Duodenal mucosa (tissue), 2 donors: Measurements from ENCODE around the gene CHST8.
"Not testable (repeated sequence)": the region's sequence is repeated elsewhere in the genome, so short reads cannot be mapped to it uniquely, and the experiment has no call there.

Source experiments
- H3K27ac ChIP-seq: one replicate; pipeline ENCODE4 v1.7.0; 2013; ENCODE audit warnings: low read depth, low read length
- H3K27me3 ChIP-seq, 2 donors: one replicate each; pipeline ENCODE4 v1.7.0; 2013; ENCODE audit warnings: low read length in 2 of 2, control low read depth in 1 of 2; ENCODE audit not compliant: insufficient read depth in 2 of 2, control insufficient read depth in 1 of 2
- H3K36me3 ChIP-seq, 2 donors: one replicate each; pipeline ENCODE4 v1.7.0; 2013; ENCODE audit warnings: low read length in 2 of 2, control low read depth in 1 of 2; ENCODE audit not compliant: insufficient read depth in 2 of 2, control insufficient read depth in 1 of 2
- H3K4me1 ChIP-seq, 2 donors: one replicate each; pipeline ENCODE4 v1.7.0; 2013; ENCODE audit warnings: low read length in 2 of 2, control low read depth in 1 of 2; ENCODE audit not compliant: insufficient read depth in 2 of 2, control insufficient read depth in 1 of 2
- H3K4me3 ChIP-seq, 2 donors: one replicate each; pipeline ENCODE4 v1.7.0; 2013; ENCODE audit warnings: low read length in 2 of 2, low read depth in 1 of 2
- H3K9ac ChIP-seq, 2 donors: one replicate each; pipeline ENCODE4 v1.7.0; 2013; ENCODE audit warnings: low read length in 2 of 2, low read depth in 1 of 2
- H3K9me3 ChIP-seq, 2 donors: one replicate each; pipeline ENCODE4 v1.7.0; 2013; ENCODE audit warnings: low read length in 2 of 2, control low read depth in 1 of 2; ENCODE audit not compliant: control insufficient read depth in 1 of 2

CHST8 gene

GRCh38 chr19:33660410-33661124 is 38.8 kb downstream of the CHST8 start:
- Histone ChIP-seq H3K27ac (no peak overlapping the region), H3K4me3 (no peak overlapping the region), H3K9me3 (no peaks in the 10 kb centered on the region), H3K9ac (no peak overlapping the region), H3K4me1 (no peaks in the 10 kb centered on the region), H3K36me3 (no peaks in the 10 kb centered on the region), H3K27me3 (peaks cover 0 to 3% of the 10 kb centered on the region in 2 donors)

- H3K9me3 ChIP-seq = no peaks in the 10 kb centered on the region
Observed at GRCh38 chr19:33661336-33661735, 39.6 kb downstream of the CHST8 start.

GRCh38 chr19:33662391-33663092 is 40.8 kb downstream of the CHST8 start:
- Histone ChIP-seq H3K27ac (no peak overlapping the region), H3K27me3 (peaks cover 0 to 3% of the 10 kb centered on the region in 2 donors), H3K4me1 (no peaks in the 10 kb centered on the region)

More at GRCh38 chr19:33661336-33661735, 39.6 kb downstream of the CHST8 start:
- Histone ChIP-seq H3K4me3 (no peak overlapping the region), H3K4me1 (no peaks in the 10 kb centered on the region), H3K27me3 (peaks cover 0 to 3% of the 10 kb centered on the region in 2 donors), H3K36me3 (no peaks in the 10 kb centered on the region), H3K27ac (no peak overlapping the region), H3K9ac (no peak overlapping the region)

GRCh38 chr19:33663316-33663715 is 41.6 kb downstream of the CHST8 start:
- H3K27me3 ChIP-seq, H3K4me3 ChIP-seq, H3K4me1 ChIP-seq, H3K9ac ChIP-seq, H3K36me3 ChIP-seq, H3K9me3 ChIP-seq, H3K27ac ChIP-seq: not testable (repeated sequence)

More at GRCh38 chr19:33662391-33663092, 40.8 kb downstream of the CHST8 start:
- Histone ChIP-seq H3K9me3 (no peaks in the 10 kb centered on the region), H3K9ac (no peak overlapping the region), H3K36me3 (no peaks in the 10 kb centered on the region), H3K4me3 (no peak overlapping the region)

GRCh38 chr19:33664744-33665143 is 43.0 kb downstream of the CHST8 start:
- no peak overlapping the region for H3K4me3 ChIP-seq
- no peaks in the 10 kb centered on the region for H3K36me3 ChIP-seq
- no peak overlapping the region for H3K9ac ChIP-seq
- H3K9me3 ChIP-seq = no peaks in the 10 kb centered on the region
- no peak overlapping the region for H3K27ac ChIP-seq
- peaks cover 0 to 3% of the 10 kb centered on the region in 2 donors for H3K27me3 ChIP-seq
- H3K4me1 ChIP-seq = no peaks in the 10 kb centered on the region

- H3K36me3 ChIP-seq = no peaks in the 10 kb centered on the region
- no peak overlapping the region for H3K4me3 ChIP-seq
- H3K27ac ChIP-seq = no peak overlapping the region
- H3K27me3 ChIP-seq = peaks cover 0 to 3% of the 10 kb centered on the region in 2 donors
- no peak overlapping the region for H3K9ac ChIP-seq
- no peaks in the 10 kb centered on the region for H3K9me3 ChIP-seq
- no peaks in the 10 kb centered on the region for H3K4me1 ChIP-seq
Observed at GRCh38 chr19:33665776-33666595, 44.2 kb downstream of the CHST8 start.

GRCh38 chr19:33667141-33667650 is 45.4 kb downstream of the CHST8 start:
- no peak overlapping the region for H3K4me3 ChIP-seq
- no peaks in the 10 kb centered on the region for H3K9me3 ChIP-seq
- H3K36me3 ChIP-seq = no peaks in the 10 kb centered on the region
- H3K27me3 ChIP-seq = peaks cover 0 to 6% of the 10 kb centered on the region in 2 donors
- H3K27ac ChIP-seq = no peak overlapping the region
- H3K9ac ChIP-seq = no peak overlapping the region
- no peaks in the 10 kb centered on the region for H3K4me1 ChIP-seq

GRCh38 chr19:33667881-33668280 is 46.1 kb downstream of the CHST8 start:
- Histone ChIP-seq H3K9me3 (no peaks in the 10 kb centered on the region), H3K4me1 (no peaks in the 10 kb centered on the region), H3K9ac (no peak overlapping the region), H3K36me3 (no peaks in the 10 kb centered on the region), H3K4me3 (no peak overlapping the region), H3K27me3 (peaks cover 0 to 3% of the 10 kb centered on the region in 2 donors), H3K27ac (no peak overlapping the region)

GRCh38 chr19:33668968-33669367 is 47.2 kb downstream of the CHST8 start:
- Histone ChIP-seq H3K27ac (no peak overlapping the region), H3K4me3 (no peak overlapping the region)

GRCh38 chr19:33669376-33669775 is 47.6 kb downstream of the CHST8 start:
- Histone ChIP-seq H3K4me3 (no peak overlapping the region), H3K36me3 (no peaks in the 10 kb centered on the region), H3K27ac (no peak overlapping the region), H3K9ac (no peak overlapping the region), H3K4me1 (no peaks in the 10 kb centered on the region), H3K27me3 (peaks cover 0 to 3% of the 10 kb centered on the region in 2 donors), H3K9me3 (no peaks in the 10 kb centered on the region)

More at GRCh38 chr19:33668968-33669367, 47.2 kb downstream of the CHST8 start:
- Histone ChIP-seq H3K9ac (no peak overlapping the region), H3K9me3 (no peaks in the 10 kb centered on the region), H3K27me3 (peaks cover 0 to 3% of the 10 kb centered on the region in 2 donors), H3K4me1 (no peaks in the 10 kb centered on the region), H3K36me3 (no peaks in the 10 kb centered on the region)
